ENCODE measurements around the gene MTCL1. TPM values are rescaled to one million over a fixed set of nuclear protein-coding genes. Genes with fewer than 3 reads are reported as not detected.

MTCL1 gene
- total and polyA plus RNA-seq, 9 of the 15 experiments (the other 6 are each of a cell fraction or from before 2014, with no cell fraction given), result 0.21 to 7.4 (median 3.7) TPM

DNA sequence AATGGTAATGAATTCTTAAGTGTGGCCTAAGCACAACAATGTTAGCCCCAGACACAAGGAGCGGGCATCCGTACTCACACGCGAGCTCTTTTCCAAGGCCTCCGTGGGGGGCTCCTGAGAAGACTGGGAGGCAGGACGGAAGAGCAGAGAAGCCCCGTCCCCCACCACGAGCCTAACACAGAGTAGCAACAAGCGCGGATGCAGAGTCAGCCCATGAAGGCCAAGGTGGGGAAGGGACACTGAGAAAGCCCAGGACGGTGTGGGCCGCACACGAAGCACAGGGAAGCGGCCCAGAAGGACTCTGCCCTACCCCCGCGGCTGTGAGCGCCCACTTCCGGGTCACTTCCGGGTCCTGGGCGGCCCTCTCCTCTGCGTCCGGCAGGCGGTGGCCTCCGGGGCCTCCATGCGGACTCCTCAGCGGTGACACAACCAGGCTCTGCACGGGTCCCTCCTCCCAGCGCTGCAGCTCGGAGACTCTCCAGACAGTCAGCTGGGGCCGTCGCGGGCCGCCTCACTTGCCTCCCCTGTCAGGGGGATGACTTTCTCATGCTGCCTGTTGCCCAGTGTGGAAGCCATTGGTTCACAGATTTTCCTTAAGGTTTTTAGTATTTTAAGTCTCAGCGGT lies 151.5 kb downstream of the MTCL1 start:
- POLR2A ChIA-PET, result interaction anchor here (0.6 kb wide), 1 partner anchor 93 kb away, joined by 3 read pairs; no protein-coding TSS in a partner anchor
- ATAC-seq, result peak; percentile 15; the same call in 1 of the 3 replicates
- no TSS peak for BruUV-seq (replicated peaks)

More for the DNA sequence above, 151.5 kb downstream of the MTCL1 start:
- WGBS (ENCODE audit: insufficient coverage, low coverage, missing lambda C conversion rate), result 75% methylated on average over 34 of the region's 34 CpGs
- peak overlapping the region; percentile 75 for H2AFZ ChIP-seq (ENCODE audit: low read depth, low read length)
- CTCF ChIA-PET (ENCODE audit: low intra/inter-chr PET ratio), result no interaction called here
- H3K79me2 ChIP-seq (ENCODE audit: control insufficient read depth, insufficient read depth, low read length), result no peaks in the 10 kb centered on the region
- TF ChIP-seq PCBP1 (IDR thresholded peaks at IDR 0.05; ENCODE audit: low read depth, low read length, poor library complexity, severe bottlenecking), result peak; percentile 53
- TF ChIP-seq, protein P1, sequence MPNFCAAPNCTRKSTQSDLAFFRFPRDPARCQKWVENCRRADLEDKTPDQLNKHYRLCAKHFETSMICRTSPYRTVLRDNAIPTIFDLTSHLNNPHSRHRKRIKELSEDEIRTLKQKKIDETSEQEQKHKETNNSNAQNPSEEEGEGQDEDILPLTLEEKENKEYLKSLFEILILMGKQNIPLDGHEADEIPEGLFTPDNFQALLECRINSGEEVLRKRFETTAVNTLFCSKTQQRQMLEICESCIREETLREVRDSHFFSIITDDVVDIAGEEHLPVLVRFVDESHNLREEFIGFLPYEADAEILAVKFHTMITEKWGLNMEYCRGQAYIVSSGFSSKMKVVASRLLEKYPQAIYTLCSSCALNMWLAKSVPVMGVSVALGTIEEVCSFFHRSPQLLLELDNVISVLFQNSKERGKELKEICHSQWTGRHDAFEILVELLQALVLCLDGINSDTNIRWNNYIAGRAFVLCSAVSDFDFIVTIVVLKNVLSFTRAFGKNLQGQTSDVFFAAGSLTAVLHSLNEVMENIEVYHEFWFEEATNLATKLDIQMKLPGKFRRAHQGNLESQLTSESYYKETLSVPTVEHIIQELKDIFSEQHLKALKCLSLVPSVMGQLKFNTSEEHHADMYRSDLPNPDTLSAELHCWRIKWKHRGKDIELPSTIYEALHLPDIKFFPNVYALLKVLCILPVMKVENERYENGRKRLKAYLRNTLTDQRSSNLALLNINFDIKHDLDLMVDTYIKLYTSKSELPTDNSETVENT (CRISPR knock-in tag; IDR thresholded peaks at IDR 0.05), result no peak
- H3K4me2 ChIP-seq (ENCODE audit: insufficient read depth, low read length), result no peak overlapping the region
- no peaks in the 10 kb centered on the region for H4K20me1 ChIP-seq (replicated peaks; ENCODE audit: control insufficient read depth, insufficient read depth, low read length)
- H3K4me1 ChIP-seq (replicated peaks in 1 of 2; ENCODE audit: control insufficient read depth in 2 of 2, insufficient read depth in 2 of 2, low read length in 2 of 2), result peaks cover 0 to 6% of the 10 kb centered on the region in 2 experiments; a peak in 3 of 5 replicates
- H3K9ac ChIP-seq (ENCODE audit: insufficient read depth in 1 of 2, low read depth in 2 of 2, low read length in 2 of 2), result no peak overlapping the region
- H3K9me1 ChIP-seq (ENCODE audit: control insufficient read depth, insufficient read depth, low read length), result no peaks in the 10 kb centered on the region
- no peaks in the 10 kb centered on the region for H3K36me3 ChIP-seq (ENCODE audit: control insufficient read depth, insufficient read depth, low read length)
- no peak overlapping the region for H3K4me3 ChIP-seq
- peaks cover 0 to 3% of the 10 kb centered on the region in 2 experiments; a peak in 2 of 5 replicates for H3K27me3 ChIP-seq (ENCODE audit: control insufficient read depth in 2 of 2, insufficient read depth in 2 of 2, low read length in 2 of 2)
- no peak overlapping the region for H3K27ac ChIP-seq (ENCODE audit: extremely low read depth, low read depth, low read length)
- peak in 2 of 4 experiments; percentile 23 to 29 for DNase-seq (ENCODE audit: extremely low read depth in 1 of 4, low spot score in 3 of 4)
- H3K9me3 ChIP-seq (replicated peaks; ENCODE audit: control insufficient read depth, insufficient read depth, low read depth, low read length), result no peaks in the 10 kb centered on the region
- no peak for FAIRE-seq
- intact Hi-C loops (cut with micrococcal nuclease) (no loop called here), in situ Hi-C loops (cut with MboI) (no loop called here)

Data from K562 (cell line).